Endothelial cell of umbilical vein (primary cell): Measurements from ENCODE around the gene LAD1. TPM values are rescaled to one million over a fixed set of nuclear protein-coding genes. Genes with fewer than 3 reads are reported as not detected.

ENCODE experiments used
- BruUV-seq: library from RNA; stranded (reverse); fragments of 400-500 nt; replicated peaks from 2 replicates; lab custom pipeline; 2021; lab: Mats Ljungman, UMichigan
- CTCF ChIA-PET: fragments of 300-600, 350-600 bp; sonication (Branson Sonifier 250); formaldehyde crosslinking; loops from one replicate; lab custom pipeline; 2021; ENCODE audit warnings: antibody characterized with exemption, inconsistent platforms; lab: Charles Lee
- POLR2A ChIA-PET: fragments of 300-600, 350-600 bp; sonication (Branson Sonifier 250); formaldehyde crosslinking; loops from one replicate; lab custom pipeline; 2021; ENCODE audit warnings: antibody characterized with exemption, inconsistent platforms; lab: Charles Lee
- DNase-seq: peaks from one replicate; pipeline ENCODE4 v3.0.0-alpha.2; 2011; ENCODE audit warnings: low read depth, low spot score
- FAIRE-seq: peaks from 2 replicates; lab custom pipeline; 2011; peaks lifted over from hg19 to GRCh38; lab: Jason Lieb, UNC
- H2AFZ ChIP-seq: 2 replicates; pipeline ENCODE4 v1.6.0; 2012; ENCODE audit warnings: low read depth, low read length, control low read depth, inconsistent platforms
- H3K27ac ChIP-seq: 2 replicates; pipeline ENCODE4 v1.5.1; 2011; ENCODE audit warnings: low read depth, mild to moderate bottlenecking, control low read depth, low read length, moderate library complexity; ENCODE audit not compliant: insufficient read depth
- H3K27me3 ChIP-seq, 2 experiments: 2 replicates each; pipeline versions ENCODE4 v1.6.0 to v1.6.1; 2011; ENCODE audit warnings: low read length in 2 of 2, mixed read lengths in 1 of 2; ENCODE audit not compliant: control insufficient read depth in 2 of 2, insufficient read depth in 2 of 2
- H3K36me3 ChIP-seq, 2 experiments: 2 replicates in 1 of 2; 3 replicates in 1 of 2; pipeline ENCODE4 v1.5.1; 2011; ENCODE audit warnings: low read length in 2 of 2, mild to moderate bottlenecking in 1 of 2, moderate library complexity in 1 of 2; ENCODE audit not compliant: control insufficient read depth in 2 of 2, insufficient read depth in 2 of 2; ENCODE audit errors: extremely low read depth in 1 of 2
- H3K4me1 ChIP-seq: 3 replicates; pipeline ENCODE4 v1.5.1; 2011; ENCODE audit warnings: mild to moderate bottlenecking, low read length; ENCODE audit not compliant: control insufficient read depth, insufficient read depth; ENCODE audit errors: extremely low read depth
- H3K4me2 ChIP-seq: 2 replicates; pipeline ENCODE4 v1.6.1; 2011; ENCODE audit warnings: low read length, control low read depth, mixed read lengths; ENCODE audit not compliant: insufficient read depth
- H3K4me3 ChIP-seq, 3 experiments: fragments of 200-600 bp in 1 of 3; sonication (generic), shearing (Covaris generic) in 1 of 3; replicated peaks in 1 of 3; 2 replicates each; pipeline ENCODE4 v1.5.1; 2011 to 2016; ENCODE audit warnings: control low read depth in 3 of 3, low read length in 3 of 3, mild to moderate bottlenecking in 2 of 3, inconsistent platforms in 1 of 3, low read depth in 1 of 3, moderate library complexity in 1 of 3; ENCODE audit not compliant: insufficient read depth in 1 of 3
- H3K79me2 ChIP-seq: 2 replicates; pipeline ENCODE4 v1.6.0; 2012; ENCODE audit warnings: low read length, inconsistent platforms; ENCODE audit not compliant: control insufficient read depth, insufficient read depth
- H3K9ac ChIP-seq: replicated peaks from 2 replicates; pipeline ENCODE3; 2011; ENCODE audit warnings: low read length, control low read depth; ENCODE audit not compliant: insufficient read depth; ENCODE audit errors: extremely low read depth
- H3K9me1 ChIP-seq: replicated peaks from 3 replicates; pipeline ENCODE4 v1.6.0; 2011; ENCODE audit warnings: mild to moderate bottlenecking, low read length; ENCODE audit not compliant: control insufficient read depth, insufficient read depth; ENCODE audit errors: extremely low read depth
- H3K9me3 ChIP-seq: replicated peaks from 2 replicates; pipeline ENCODE4 v1.5.1; 2012; ENCODE audit warnings: low read length, inconsistent platforms; ENCODE audit not compliant: control insufficient read depth, insufficient read depth
- H4K20me1 ChIP-seq: replicated peaks from 2 replicates; pipeline ENCODE3; 2011; ENCODE audit warnings: mild to moderate bottlenecking, low read length; ENCODE audit not compliant: control insufficient read depth, insufficient read depth; ENCODE audit errors: extremely low read depth
- CTCF ChIP-seq, 2 donors: IDR thresholded peaks; 1 replicate in 1 of 2; 2 replicates in 1 of 2; pipeline ENCODE4 v1.5.1; 2011; ENCODE audit warnings: low read length in 2 of 2, mild to moderate bottlenecking in 2 of 2, moderate library complexity in 2 of 2, control low read depth in 1 of 2, inconsistent platforms in 1 of 2, low read depth in 1 of 2; ENCODE audit not compliant: insufficient read depth in 1 of 2; ENCODE audit errors: extremely low read depth in 1 of 2
- EZH2 ChIP-seq: IDR thresholded peaks from 2 replicates; pipeline ENCODE4 v1.6.1; 2012; ENCODE audit warnings: borderline replicate concordance, low read depth, mild to moderate bottlenecking, moderate library complexity, low read length, inconsistent platforms; ENCODE audit not compliant: severe bottlenecking
- FOS ChIP-seq: IDR thresholded peaks from 2 replicates; pipeline ENCODE4 v1.6.1; 2011; ENCODE audit warnings: mild to moderate bottlenecking, low read length, moderate library complexity, borderline replicate concordance; ENCODE audit not compliant: insufficient read depth
- GATA2 ChIP-seq: IDR thresholded peaks from 2 replicates; pipeline ENCODE4 v1.7.0; 2011; ENCODE audit warnings: low read depth, mild to moderate bottlenecking, moderate library complexity, mixed read lengths, low read length; ENCODE audit not compliant: insufficient read length, insufficient read depth
- JUN ChIP-seq: IDR thresholded peaks from 2 replicates; pipeline ENCODE4 v1.6.1; 2011; ENCODE audit warnings: borderline replicate concordance, low read depth; ENCODE audit not compliant: insufficient read length, insufficient read depth
- MAX ChIP-seq: IDR thresholded peaks from 2 replicates; pipeline ENCODE4 v1.6.1; 2011; ENCODE audit not compliant: insufficient read depth, insufficient read length
- MYC ChIP-seq: IDR thresholded peaks from one replicate; pipeline ENCODE4 v1.6.1; 2011; ENCODE audit warnings: mild to moderate bottlenecking, low read depth, low read length
- POLR2A ChIP-seq: IDR thresholded peaks from 2 replicates; pipeline ENCODE4 v1.6.1; 2012; ENCODE audit warnings: low read depth, mild to moderate bottlenecking, control low read depth, low read length
- POLR2AphosphoS5 ChIP-seq: IDR thresholded peaks from 2 replicates; pipeline ENCODE4 v1.6.1; 2012; ENCODE audit warnings: low read depth, mild to moderate bottlenecking, control low read depth, low read length, moderate library complexity; ENCODE audit not compliant: insufficient read depth
- dilution Hi-C: fragments of 300-500 bp; cut with MboI; formaldehyde crosslinking; loops from one replicate; pipeline ENCODE4 v1.15.0; 2019; ENCODE audit warnings: low sequenced_read_pairs; ENCODE audit not compliant: extremely low pct_ligation_motif_present
- intact Hi-C: fragments of 100-400 bp; cut with micrococcal nuclease; formaldehyde crosslinking; loops from one replicate; pipeline ENCODE4 v1.10.0; 2022
- polyA plus RNA-seq, 4 experiments: library from polyadenylated mRNA; depleted of rRNA in 3 of 4; stranded (reverse) in 3 of 4; unstranded in 1 of 4; fragments of >200 nt; gene quantifications; 2 replicates each; pipeline versions ENCODE4 v1.2.1 to v1.2.3, GENCODE V29; 2011 to 2012; ENCODE audit warnings: missing spikeins in 1 of 4
- total RNA-seq: library from RNA; stranded (reverse); gene quantifications from 2 replicates; pipeline ENCODE4 v1.2.3, GENCODE V29; 2021

Gene LAD1
- total and polyA plus RNA-seq, 2 donors (not counting 3 experiments of a cell fraction or from before 2014, with no cell fraction given): not detected

- no peaks in the 10 kb centered on the region for H3K4me1 ChIP-seq
- H4K20me1 ChIP-seq: no peaks in the 10 kb centered on the region
- peaks cover 0 to 14% of the 10 kb centered on the region in 2 experiments for H3K27me3 ChIP-seq
- intact Hi-C loops: no loop called here
- dilution Hi-C loops: no loop called here
- CTCF ChIA-PET: interaction anchor here (1.4 kb wide), 1 partner anchor 10 kb away, joined by 8 read pairs; no protein-coding TSS in a partner anchor
- no peaks in the 10 kb centered on the region for H3K36me3 ChIP-seq
- no peak overlapping the region for H3K27ac ChIP-seq
- no peak overlapping the region for H3K9ac ChIP-seq
- no peak overlapping the region for H3K4me2 ChIP-seq
- no TSS peak for BruUV-seq
- H2AFZ ChIP-seq: no peak overlapping the region
- no peaks in the 10 kb centered on the region for H3K9me1 ChIP-seq
- no peaks in the 10 kb centered on the region for H3K79me2 ChIP-seq
- H3K9me3 ChIP-seq: no peaks in the 10 kb centered on the region
- POLR2A ChIA-PET: no interaction called here
- no peak for DNase-seq
- no peak overlapping the region for H3K4me3 ChIP-seq
- FAIRE-seq: no peak
- no peak for TF ChIP-seq MAX
- no peak for TF ChIP-seq POLR2AphosphoS5
- TF ChIP-seq MYC: no peak
- no peak for TF ChIP-seq POLR2A
- no peak for TF ChIP-seq JUN
- TF ChIP-seq CTCF (IDR thresholded peaks at IDR 0.05; ENCODE audit: extremely low read depth in 1 of 2, insufficient read depth in 1 of 2, low read depth in 1 of 2, low read length in 2 of 2): no peak
- no peak for TF ChIP-seq GATA2
- TF ChIP-seq EZH2: no peak
- no peak for TF ChIP-seq FOS
Observed at GRCh38 chr1:201336711-201337450, 62.2 kb downstream of the LAD1 start.
